T-helper 2 cell treated with Interferon-gamma antibody and Interleukin-4, amounts not matched to agents 5 μg/mL and 100 μg/mL, for 36 hours (primary cell): ENCODE data around the gene ZNF394.
"Not testable (repeated sequence)": the region's sequence is repeated elsewhere in the genome, so short reads cannot be mapped to it uniquely, and the experiment has no call there.

Source experiments
- DNase-seq: peaks from one replicate; pipeline ENCODE4 v3.0.0; 2021; ENCODE audit warnings: low spot score
- H3K27ac Mint-ChIP-seq: one replicate; pipeline ENCODE4 v1.8.0; 2021; ENCODE audit warnings: mild to moderate bottlenecking, mixed read lengths
- H3K27me3 Mint-ChIP-seq: one replicate; pipeline ENCODE4 v1.8.0; 2021; ENCODE audit warnings: low read depth, mixed read lengths
- H3K36me3 Mint-ChIP-seq: one replicate; pipeline ENCODE4 v1.8.0; 2021; ENCODE audit warnings: low read depth, mixed read lengths
- H3K4me1 Mint-ChIP-seq: one replicate; pipeline ENCODE4 v1.8.0; 2021; ENCODE audit warnings: low read depth, mixed read lengths
- H3K4me3 Mint-ChIP-seq: one replicate; pipeline ENCODE4 v1.8.0; 2022; ENCODE audit warnings: mild to moderate bottlenecking, moderate library complexity, mixed read lengths
- H3K9me3 Mint-ChIP-seq: one replicate; pipeline ENCODE4 v1.8.0; 2021; ENCODE audit warnings: mixed read lengths

ZNF394 gene

GRCh38 chr7:99499721-99500636, at the start of gene ZNF394:
ZNF394 (minus strand) TSS chr7:99500281; CDS start chr7:99500093, 188 bp downstream.
- no peaks in the 10 kb centered on the region for H3K27me3 Mint-ChIP-seq
- peak within 1 kb of the TSS; percentile 99 for H3K27ac Mint-ChIP-seq
- H3K9me3 Mint-ChIP-seq, result peaks cover 10% of the 10 kb centered on the region
- peak; percentile 89 for DNase-seq
- peaks cover 45% of the 10 kb centered on the region for H3K36me3 Mint-ChIP-seq
- peaks cover 20% of the 10 kb centered on the region for H3K4me1 Mint-ChIP-seq
- H3K4me3 Mint-ChIP-seq, result peak within 1 kb of the TSS; percentile 95

GRCh38 chr7:99549545-99549944, 49.5 kb upstream of the ZNF394 start:
- Mint-ChIP-seq H3K9me3 (peaks cover 30% of the 10 kb centered on the region), H3K4me1 (peaks cover 10% of the 10 kb centered on the region), H3K36me3 (peaks cover 38% of the 10 kb centered on the region)
- H3K4me3 Mint-ChIP-seq, H3K27ac Mint-ChIP-seq, H3K27me3 Mint-ChIP-seq, DNase-seq: not testable (repeated sequence)

GRCh38 chr7:99545308-99545707, 45.2 kb upstream of the ZNF394 start:
- H3K27ac Mint-ChIP-seq, DNase-seq, H3K4me1 Mint-ChIP-seq, H3K4me3 Mint-ChIP-seq, H3K27me3 Mint-ChIP-seq: not testable (repeated sequence)
- peaks cover 30% of the 10 kb centered on the region for H3K36me3 Mint-ChIP-seq
- peaks cover 54% of the 10 kb centered on the region for H3K9me3 Mint-ChIP-seq

- H3K27me3 Mint-ChIP-seq, result no peaks in the 10 kb centered on the region
- H3K27ac Mint-ChIP-seq, result no peak overlapping the region
- no peaks in the 10 kb centered on the region for H3K4me1 Mint-ChIP-seq
- DNase-seq, result no peak
- H3K4me3 Mint-ChIP-seq, result no peak overlapping the region
- H3K9me3 Mint-ChIP-seq, result peaks cover 50% of the 10 kb centered on the region
- peaks cover 20% of the 10 kb centered on the region for H3K36me3 Mint-ChIP-seq
Measured at GRCh38 chr7:99543916-99544315, 43.8 kb upstream of the ZNF394 start.

GRCh38 chr7:99543081-99543671, 43.1 kb upstream of the ZNF394 start:
- no peak for DNase-seq
- Mint-ChIP-seq H3K27ac (no peak overlapping the region), H3K27me3 (no peaks in the 10 kb centered on the region), H3K4me1 (no peaks in the 10 kb centered on the region), H3K4me3 (no peak overlapping the region), H3K9me3 (peaks cover 49% of the 10 kb centered on the region), H3K36me3 (peaks cover 15% of the 10 kb centered on the region)

- no peaks in the 10 kb centered on the region for H3K27me3 Mint-ChIP-seq
- DNase-seq, result no peak
Measured at GRCh38 chr7:99541212-99541611, 41.1 kb upstream of the ZNF394 start.

GRCh38 chr7:99540542-99540941, 40.5 kb upstream of the ZNF394 start:
- no peak for DNase-seq
- Mint-ChIP-seq H3K36me3 (peaks cover 12% of the 10 kb centered on the region), H3K4me3 (no peak overlapping the region), H3K9me3 (peaks cover 53% of the 10 kb centered on the region), H3K4me1 (no peaks in the 10 kb centered on the region), H3K27ac (no peak overlapping the region), H3K27me3 (no peaks in the 10 kb centered on the region)

More at GRCh38 chr7:99541212-99541611, 41.1 kb upstream of the ZNF394 start:
- peaks cover 49% of the 10 kb centered on the region for H3K9me3 Mint-ChIP-seq
- H3K4me1 Mint-ChIP-seq, result no peaks in the 10 kb centered on the region
- H3K27ac Mint-ChIP-seq, result no peak overlapping the region
- H3K36me3 Mint-ChIP-seq, result peaks cover 12% of the 10 kb centered on the region
- no peak overlapping the region for H3K4me3 Mint-ChIP-seq

GRCh38 chr7:99539213-99539811, 39.2 kb upstream of the ZNF394 start:
- Mint-ChIP-seq H3K27me3 (no peaks in the 10 kb centered on the region), H3K27ac (no peak overlapping the region), H3K9me3 (peaks cover 53% of the 10 kb centered on the region), H3K36me3 (peaks cover 13% of the 10 kb centered on the region), H3K4me3 (no peak overlapping the region), H3K4me1 (no peaks in the 10 kb centered on the region)
- no peak for DNase-seq

GRCh38 chr7:99535667-99536066, 35.6 kb upstream of the ZNF394 start:
- Mint-ChIP-seq H3K27me3 (no peaks in the 10 kb centered on the region), H3K36me3 (peaks cover 39% of the 10 kb centered on the region), H3K27ac (no peak overlapping the region), H3K9me3 (peaks cover 62% of the 10 kb centered on the region), H3K4me1 (no peaks in the 10 kb centered on the region), H3K4me3 (no peak overlapping the region)
- no peak for DNase-seq

GRCh38 chr7:99531354-99531765, 31.3 kb upstream of the ZNF394 start:
- Mint-ChIP-seq H3K9me3 (peaks cover 69% of the 10 kb centered on the region), H3K27ac (no peak overlapping the region), H3K27me3 (no peaks in the 10 kb centered on the region)

GRCh38 chr7:99525713-99526440, 25.8 kb upstream of the ZNF394 start:
- Mint-ChIP-seq H3K36me3 (peaks cover 71% of the 10 kb centered on the region), H3K9me3 (peaks cover 37% of the 10 kb centered on the region), H3K4me3 (no peak overlapping the region), H3K27me3 (no peaks in the 10 kb centered on the region), H3K27ac (no peak overlapping the region), H3K4me1 (no peaks in the 10 kb centered on the region)
- DNase-seq, result no peak

More at GRCh38 chr7:99531354-99531765, 31.3 kb upstream of the ZNF394 start:
- Mint-ChIP-seq H3K36me3 (peaks cover 78% of the 10 kb centered on the region), H3K4me1 (no peaks in the 10 kb centered on the region), H3K4me3 (no peak overlapping the region)
- DNase-seq, result no peak

- Mint-ChIP-seq H3K9me3 (peaks cover 8% of the 10 kb centered on the region), H3K4me3 (no peak overlapping the region), H3K27me3 (no peaks in the 10 kb centered on the region), H3K27ac (no peak overlapping the region), H3K4me1 (no peaks in the 10 kb centered on the region), H3K36me3 (peaks cover 54% of the 10 kb centered on the region)
- DNase-seq, result no peak
Measured at GRCh38 chr7:99521399-99521798, 21.3 kb upstream of the ZNF394 start.

GRCh38 chr7:99514050-99514449, 14.0 kb upstream of the ZNF394 start:
- no peak for DNase-seq
- Mint-ChIP-seq H3K27me3 (no peaks in the 10 kb centered on the region), H3K36me3 (peaks cover 41% of the 10 kb centered on the region), H3K4me3 (no peak overlapping the region), H3K9me3 (no peaks in the 10 kb centered on the region), H3K27ac (peak overlapping the region; percentile 26), H3K4me1 (peaks cover 6% of the 10 kb centered on the region)
